Progenitor cell of endocrine pancreas (in vitro differentiated cells): ENCODE data around the gene ERC1. TPM values are rescaled to one million over a fixed set of nuclear protein-coding genes. Genes with fewer than 3 reads are reported as not detected.

Experiments
- DNase-seq: peaks from one replicate; pipeline ENCODE4 v3.0.0; 2021; ENCODE audit warnings: low spot score; ENCODE audit not compliant: unreplicated experiment
- H3K27ac Mint-ChIP-seq: 2 replicates; pipeline ENCODE4 v1.8.0; 2021; ENCODE audit warnings: mild to moderate bottlenecking, moderate library complexity, mixed read lengths
- H3K27me3 Mint-ChIP-seq: 2 replicates; pipeline ENCODE4 v1.8.0; 2021; ENCODE audit warnings: mixed read lengths
- H3K36me3 Mint-ChIP-seq: 2 replicates; pipeline ENCODE4 v1.8.0; 2022; ENCODE audit warnings: mixed read lengths; ENCODE audit not compliant: insufficient read depth
- H3K4me1 Mint-ChIP-seq: 2 replicates; pipeline ENCODE4 v1.8.0; 2021; ENCODE audit warnings: low read depth, mixed read lengths
- H3K4me3 Mint-ChIP-seq: 2 replicates; pipeline ENCODE4 v1.8.0; 2021; ENCODE audit warnings: low read depth, mild to moderate bottlenecking, moderate library complexity, mixed read lengths
- H3K9me3 Mint-ChIP-seq: 2 replicates; pipeline ENCODE4 v1.8.0; 2021; ENCODE audit warnings: low read depth, mixed read lengths
- total RNA-seq: library from RNA; stranded (reverse); gene quantifications from 2 replicates; pipeline ENCODE4 v1.2.1, GENCODE V29; 2021
- TF ChIP-seq, protein P1 (sequence below): fragments of 200-600 bp; sonication (generic); IDR thresholded peaks from one replicate; pipeline ENCODE4 v1.5.0; 2021; ENCODE audit warnings: antibody characterized with exemption, mild to moderate bottlenecking; ENCODE audit not compliant: unreplicated experiment

ERC1 gene
- total RNA-seq, 1 donor from 2014 or later, result 146 TPM

DNA sequence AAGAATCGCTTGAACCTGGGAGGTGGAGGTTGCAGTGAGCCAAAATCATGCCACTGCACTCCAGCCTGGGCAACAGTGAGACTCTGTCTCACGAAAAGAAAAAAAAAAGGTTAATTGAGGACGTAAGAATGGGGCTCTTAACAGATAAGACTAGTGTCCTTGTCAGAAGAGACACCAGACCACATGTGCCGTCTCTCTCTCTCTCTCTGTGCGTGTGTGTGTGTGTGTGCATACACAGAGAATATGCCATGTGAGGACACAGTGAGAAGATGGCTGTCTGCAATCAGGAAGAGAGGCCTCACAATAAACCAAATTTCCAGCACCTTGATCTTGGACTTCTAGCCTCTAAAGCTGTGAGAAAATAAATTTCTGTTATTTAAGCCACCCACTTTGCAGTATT, 11.7 kb upstream of the ERC1 start:
- H3K27ac Mint-ChIP-seq, result no peak overlapping the region
- H3K27me3 Mint-ChIP-seq, result no peaks in the 10 kb centered on the region
- H3K4me3 Mint-ChIP-seq, result no peak overlapping the region
- H3K36me3 Mint-ChIP-seq, result peaks cover 3% of the 10 kb centered on the region
- TF ChIP-seq, protein P1, sequence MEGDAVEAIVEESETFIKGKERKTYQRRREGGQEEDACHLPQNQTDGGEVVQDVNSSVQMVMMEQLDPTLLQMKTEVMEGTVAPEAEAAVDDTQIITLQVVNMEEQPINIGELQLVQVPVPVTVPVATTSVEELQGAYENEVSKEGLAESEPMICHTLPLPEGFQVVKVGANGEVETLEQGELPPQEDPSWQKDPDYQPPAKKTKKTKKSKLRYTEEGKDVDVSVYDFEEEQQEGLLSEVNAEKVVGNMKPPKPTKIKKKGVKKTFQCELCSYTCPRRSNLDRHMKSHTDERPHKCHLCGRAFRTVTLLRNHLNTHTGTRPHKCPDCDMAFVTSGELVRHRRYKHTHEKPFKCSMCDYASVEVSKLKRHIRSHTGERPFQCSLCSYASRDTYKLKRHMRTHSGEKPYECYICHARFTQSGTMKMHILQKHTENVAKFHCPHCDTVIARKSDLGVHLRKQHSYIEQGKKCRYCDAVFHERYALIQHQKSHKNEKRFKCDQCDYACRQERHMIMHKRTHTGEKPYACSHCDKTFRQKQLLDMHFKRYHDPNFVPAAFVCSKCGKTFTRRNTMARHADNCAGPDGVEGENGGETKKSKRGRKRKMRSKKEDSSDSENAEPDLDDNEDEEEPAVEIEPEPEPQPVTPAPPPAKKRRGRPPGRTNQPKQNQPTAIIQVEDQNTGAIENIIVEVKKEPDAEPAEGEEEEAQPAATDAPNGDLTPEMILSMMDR, result no peak
- no peaks in the 10 kb centered on the region for H3K9me3 Mint-ChIP-seq
- DNase-seq, result no peak
- H3K4me1 Mint-ChIP-seq, result no peaks in the 10 kb centered on the region

DNA sequence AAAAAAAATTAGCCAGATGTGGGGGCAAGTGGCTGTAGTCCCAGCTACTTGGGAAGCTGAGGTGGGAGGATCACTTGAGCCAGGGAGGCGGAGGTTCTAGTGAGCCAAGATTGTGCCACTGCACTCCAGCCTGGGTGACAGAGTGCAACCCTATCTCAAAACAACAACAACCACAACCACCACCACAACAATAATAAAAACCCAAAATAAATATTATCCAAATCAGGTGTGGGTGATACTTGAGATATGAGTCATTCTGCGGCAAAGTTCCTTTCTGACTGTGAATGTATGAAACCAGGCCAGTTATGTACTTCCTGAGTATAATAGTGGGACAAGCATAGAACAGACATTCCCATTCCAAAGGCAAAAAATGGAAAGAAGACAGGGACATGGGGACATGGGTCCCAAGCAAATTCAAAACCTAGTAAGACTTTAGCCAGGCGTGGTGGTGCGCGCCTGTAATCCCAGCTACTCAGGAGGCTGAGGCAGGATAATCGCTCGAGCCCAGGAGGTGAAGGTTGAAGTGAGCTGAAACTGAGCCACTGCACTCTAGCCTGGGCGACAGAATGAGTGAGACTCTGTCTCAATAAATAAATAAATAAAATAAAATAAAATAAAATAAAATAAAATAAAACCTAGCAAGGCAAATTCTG, 9.7 kb upstream of the ERC1 start:
- no peaks in the 10 kb centered on the region for H3K9me3 Mint-ChIP-seq
- TF ChIP-seq, protein P1, result no peak
- H3K36me3 Mint-ChIP-seq, result peaks cover 3% of the 10 kb centered on the region
- H3K27me3 Mint-ChIP-seq, result no peaks in the 10 kb centered on the region
- H3K4me3 Mint-ChIP-seq, result no peak overlapping the region
- H3K4me1 Mint-ChIP-seq, result no peaks in the 10 kb centered on the region
- no peak for DNase-seq
- H3K27ac Mint-ChIP-seq, result no peak overlapping the region

DNA sequence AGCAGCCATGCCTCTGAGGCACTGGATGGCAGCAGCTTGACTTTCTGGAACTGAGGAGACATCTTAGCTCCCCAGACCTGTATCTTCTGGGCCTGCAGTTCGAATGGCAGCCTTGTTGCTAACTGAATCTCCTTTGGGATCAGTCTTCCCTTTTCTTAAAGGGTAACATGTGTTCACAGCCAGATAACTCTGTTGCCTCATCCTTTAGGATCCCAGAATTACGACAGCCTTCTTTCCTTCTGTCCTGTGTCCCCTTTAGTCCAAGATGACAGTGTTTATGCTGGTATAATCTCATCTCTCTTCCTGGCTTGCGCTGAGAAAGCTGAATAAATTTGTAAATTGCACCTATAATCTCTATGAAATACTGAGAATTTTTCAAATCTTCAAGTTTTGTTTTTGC, 9.1 kb upstream of the ERC1 start:
- Mint-ChIP-seq H3K4me1 (no peaks in the 10 kb centered on the region), H3K27me3 (no peaks in the 10 kb centered on the region), H3K36me3 (peaks cover 6% of the 10 kb centered on the region), H3K4me3 (no peak overlapping the region), H3K9me3 (no peaks in the 10 kb centered on the region), H3K27ac (no peak overlapping the region)
- DNase-seq, result no peak
- TF ChIP-seq, protein P1, result no peak

DNA sequence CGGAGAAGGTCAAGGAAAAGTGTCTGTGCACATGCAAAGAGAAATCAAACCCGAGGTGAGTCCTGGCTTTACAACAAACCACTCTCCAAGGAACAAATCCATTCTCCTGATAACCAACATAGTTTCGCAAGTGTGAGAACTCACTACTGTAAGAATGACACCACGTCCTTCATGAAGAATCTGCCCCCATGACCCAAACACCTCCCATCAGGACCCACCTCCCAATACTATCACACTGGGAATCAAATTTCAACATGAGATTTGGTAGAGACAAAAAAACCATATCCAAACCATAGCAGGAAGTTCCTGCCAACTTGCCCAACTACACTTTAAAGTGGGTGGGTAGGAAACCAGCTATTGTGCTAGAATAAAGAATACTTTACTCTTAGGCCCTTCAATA, 2.4 kb upstream of the ERC1 start:
- TF ChIP-seq, protein P1, result no peak
- Mint-ChIP-seq H3K27ac (peak overlapping the region; percentile 6), H3K9me3 (no peaks in the 10 kb centered on the region), H3K27me3 (no peaks in the 10 kb centered on the region), H3K4me1 (peaks cover 30% of the 10 kb centered on the region), H3K4me3 (no peak overlapping the region), H3K36me3 (peaks cover 5% of the 10 kb centered on the region)
- DNase-seq, result no peak

DNA sequence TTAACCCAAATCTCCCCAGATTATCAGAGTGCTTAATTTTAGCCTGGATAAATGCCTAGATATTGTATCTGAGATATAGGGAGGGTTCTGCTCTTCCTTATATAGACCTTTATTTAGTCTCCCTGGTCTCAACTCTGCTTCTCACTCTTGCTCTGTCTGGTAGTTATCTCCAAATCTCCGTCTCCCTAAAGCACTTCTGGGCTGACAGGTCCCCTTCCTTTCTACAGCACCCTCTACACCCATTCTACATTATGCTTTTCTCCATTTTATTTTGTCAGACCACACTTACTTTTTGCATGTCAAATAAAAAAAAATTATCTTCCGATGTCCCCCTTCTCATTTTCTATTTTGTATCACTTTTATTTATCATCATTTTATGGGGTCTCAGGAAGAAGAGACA, 2.0 kb upstream of the ERC1 start:
- no peaks in the 10 kb centered on the region for H3K27me3 Mint-ChIP-seq
- TF ChIP-seq, protein P1, result no peak
- peaks cover 5% of the 10 kb centered on the region for H3K36me3 Mint-ChIP-seq
- peaks cover 30% of the 10 kb centered on the region for H3K4me1 Mint-ChIP-seq
- H3K9me3 Mint-ChIP-seq, result no peaks in the 10 kb centered on the region
- DNase-seq, result no peak
- H3K4me3 Mint-ChIP-seq, result peak overlapping the region; percentile 96
- H3K27ac Mint-ChIP-seq, result peak overlapping the region; percentile 43
